ENCODE measurements around the gene ABHD1.
"Not testable (repeated sequence)": the region's sequence is repeated elsewhere in the genome, so short reads cannot be mapped to it uniquely, and the experiment has no call there.

ABHD1 gene

GRCh38 chr2:27123302-27124150 is at the start of gene ABHD1:
ABHD1 (plus strand) TSS chr2:27123815; CDS start chr2:27123949, 134 bp downstream.
- Mint-ChIP-seq H3K27me3 (peaks cover 20% of the 10 kb centered on the region), H3K27ac (peak within 1 kb of the TSS; percentile 74), H3K36me3 (no peaks in the 10 kb centered on the region), H3K4me1 (peaks cover 20% of the 10 kb centered on the region), H3K9me3 (no peaks in the 10 kb centered on the region), H3K4me3 (peak within 1 kb of the TSS; percentile 83)
- peak; percentile 89 for ATAC-seq

- H3K4me3 Mint-ChIP-seq: peak overlapping the region; percentile 8
- peak overlapping the region; percentile 51 for H3K27ac Mint-ChIP-seq
- ATAC-seq: no peak
- no peaks in the 10 kb centered on the region for H3K27me3 Mint-ChIP-seq
- peaks cover 2% of the 10 kb centered on the region for H3K9me3 Mint-ChIP-seq
- H3K36me3 Mint-ChIP-seq: peaks cover 3% of the 10 kb centered on the region
- peaks cover 59% of the 10 kb centered on the region for H3K4me1 Mint-ChIP-seq
Measured at GRCh38 chr2:27074738-27075565, 48.7 kb upstream of the ABHD1 start.

- not testable (repeated sequence) for H3K9me3 Mint-ChIP-seq, ATAC-seq, H3K36me3 Mint-ChIP-seq, H3K27me3 Mint-ChIP-seq
- H3K4me3 Mint-ChIP-seq: peak overlapping the region; percentile 8
- peak overlapping the region; percentile 51 for H3K27ac Mint-ChIP-seq
- H3K4me1 Mint-ChIP-seq: peaks cover 59% of the 10 kb centered on the region
Measured at GRCh38 chr2:27075566-27075871, 48.1 kb upstream of the ABHD1 start.

GRCh38 chr2:27076323-27076722 is 47.3 kb upstream of the ABHD1 start:
- Mint-ChIP-seq H3K27ac (peak overlapping the region; percentile 51), H3K4me1 (peaks cover 62% of the 10 kb centered on the region)

GRCh38 chr2:27077231-27077630 is 46.4 kb upstream of the ABHD1 start:
- Mint-ChIP-seq H3K27me3 (no peaks in the 10 kb centered on the region), H3K27ac (peak overlapping the region; percentile 5)

More at GRCh38 chr2:27076323-27076722, 47.3 kb upstream of the ABHD1 start:
- H3K27me3 Mint-ChIP-seq: no peaks in the 10 kb centered on the region
- ATAC-seq: no peak
- peak overlapping the region; percentile 38 for H3K4me3 Mint-ChIP-seq
- H3K36me3 Mint-ChIP-seq: no peaks in the 10 kb centered on the region
- H3K9me3 Mint-ChIP-seq: peaks cover 2% of the 10 kb centered on the region

GRCh38 chr2:27078267-27079194 is 45.1 kb upstream of the ABHD1 start, which contains the start of gene EMILIN1:
EMILIN1 (plus strand) TSS chr2:27078615; CDS start chr2:27079066, 451 bp downstream.
- Mint-ChIP-seq H3K27me3 (no peaks in the 10 kb centered on the region), H3K4me3 (no peak within 1 kb of the TSS)

More at GRCh38 chr2:27077231-27077630, 46.4 kb upstream of the ABHD1 start:
- peaks cover 62% of the 10 kb centered on the region for H3K4me1 Mint-ChIP-seq
- H3K36me3 Mint-ChIP-seq: no peaks in the 10 kb centered on the region
- no peak for ATAC-seq
- H3K4me3 Mint-ChIP-seq: no peak overlapping the region
- peaks cover 2% of the 10 kb centered on the region for H3K9me3 Mint-ChIP-seq

GRCh38 chr2:27079233-27080139 is 44.1 kb upstream of the ABHD1 start:
- Mint-ChIP-seq H3K4me3 (no peak overlapping the region), H3K4me1 (peaks cover 52% of the 10 kb centered on the region), H3K27ac (peak overlapping the region; percentile 79), H3K27me3 (no peaks in the 10 kb centered on the region), H3K36me3 (no peaks in the 10 kb centered on the region), H3K9me3 (peaks cover 2% of the 10 kb centered on the region)
- no peak for ATAC-seq

More at GRCh38 chr2:27078267-27079194, 45.1 kb upstream of the ABHD1 start, which contains the start of gene EMILIN1:
- peaks cover 58% of the 10 kb centered on the region for H3K4me1 Mint-ChIP-seq
- H3K27ac Mint-ChIP-seq: peak within 1 kb of the TSS; percentile 5
- peaks cover 2% of the 10 kb centered on the region for H3K9me3 Mint-ChIP-seq
- H3K36me3 Mint-ChIP-seq: no peaks in the 10 kb centered on the region
- no peak for ATAC-seq

- peak overlapping the region; percentile 79 for H3K27ac Mint-ChIP-seq
- H3K36me3 Mint-ChIP-seq: no peaks in the 10 kb centered on the region
- H3K27me3 Mint-ChIP-seq: no peaks in the 10 kb centered on the region
- ATAC-seq: no peak
- peaks cover 47% of the 10 kb centered on the region for H3K4me1 Mint-ChIP-seq
- no peak overlapping the region for H3K4me3 Mint-ChIP-seq
- H3K9me3 Mint-ChIP-seq: peaks cover 2% of the 10 kb centered on the region
Measured at GRCh38 chr2:27080140-27080469, 43.5 kb upstream of the ABHD1 start.

- Mint-ChIP-seq H3K27me3 (no peaks in the 10 kb centered on the region), H3K27ac (peak overlapping the region; percentile 79), H3K4me3 (peak overlapping the region; percentile 11), H3K4me1 (peaks cover 47% of the 10 kb centered on the region), H3K9me3 (peaks cover 2% of the 10 kb centered on the region), H3K36me3 (no peaks in the 10 kb centered on the region)
- ATAC-seq: no peak
Measured at GRCh38 chr2:27080603-27080936, 43.0 kb upstream of the ABHD1 start.

- Mint-ChIP-seq H3K9me3 (no peaks in the 10 kb centered on the region), H3K36me3 (no peaks in the 10 kb centered on the region), H3K27ac (peak overlapping the region; percentile 79), H3K4me1 (peaks cover 44% of the 10 kb centered on the region), H3K4me3 (no peak overlapping the region), H3K27me3 (no peaks in the 10 kb centered on the region)
- no peak for ATAC-seq
Measured at GRCh38 chr2:27081984-27082772, 41.4 kb upstream of the ABHD1 start.

GRCh38 chr2:27082773-27083409 is 40.7 kb upstream of the ABHD1 start:
- Mint-ChIP-seq H3K27me3 (no peaks in the 10 kb centered on the region), H3K36me3 (no peaks in the 10 kb centered on the region), H3K9me3 (no peaks in the 10 kb centered on the region), H3K4me1 (peaks cover 41% of the 10 kb centered on the region), H3K4me3 (no peak overlapping the region), H3K27ac (no peak overlapping the region)
- no peak for ATAC-seq

- Mint-ChIP-seq H3K27ac (no peak overlapping the region), H3K4me1 (peaks cover 38% of the 10 kb centered on the region), H3K36me3 (no peaks in the 10 kb centered on the region), H3K9me3 (no peaks in the 10 kb centered on the region), H3K4me3 (no peak overlapping the region), H3K27me3 (no peaks in the 10 kb centered on the region)
- no peak for ATAC-seq
Measured at GRCh38 chr2:27083410-27084296, 40.0 kb upstream of the ABHD1 start.
